ENCODE results near the gene CDHR1.

The CDHR1 gene

DNA sequence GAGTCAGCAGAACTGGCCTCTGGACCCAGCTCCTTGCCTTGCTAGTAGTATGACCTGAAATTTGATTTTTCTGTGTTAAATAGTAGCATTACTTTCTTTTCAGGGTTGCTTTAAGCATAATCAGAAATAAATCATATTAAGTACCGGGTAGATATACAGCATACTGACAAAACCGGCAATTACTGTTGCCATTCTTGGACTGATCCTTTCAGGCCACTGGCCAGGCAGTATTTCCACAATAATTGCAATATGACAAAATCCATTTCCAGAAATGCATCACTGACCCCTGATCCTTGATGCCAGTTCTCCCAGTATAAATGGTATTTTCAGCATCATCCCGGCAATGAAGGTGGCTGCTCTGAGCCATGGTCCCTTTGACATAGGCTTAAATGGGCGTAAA is 40.1 kb downstream of the CDHR1 start:
- DNase-seq: no peak

DNA sequence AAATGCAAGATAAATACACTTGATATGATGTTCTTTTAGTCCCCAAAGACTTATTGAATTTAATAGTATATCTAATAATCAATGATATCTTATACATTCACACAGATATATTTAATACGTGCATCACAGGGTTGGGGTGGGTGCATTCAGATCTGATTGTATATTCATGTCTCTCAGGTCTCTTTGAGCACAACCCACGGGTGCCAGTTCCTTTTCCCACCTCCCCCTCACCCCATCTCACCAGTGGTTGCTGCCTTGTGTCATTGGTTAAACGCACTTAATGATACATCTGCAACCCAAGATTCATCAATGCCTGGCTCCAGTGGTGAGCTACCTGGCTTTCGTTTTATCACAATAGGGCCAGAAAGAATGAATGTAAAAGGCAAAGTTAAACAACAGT is 40.8 kb downstream of the CDHR1 start:
- DNase-seq: no peak

DNA sequence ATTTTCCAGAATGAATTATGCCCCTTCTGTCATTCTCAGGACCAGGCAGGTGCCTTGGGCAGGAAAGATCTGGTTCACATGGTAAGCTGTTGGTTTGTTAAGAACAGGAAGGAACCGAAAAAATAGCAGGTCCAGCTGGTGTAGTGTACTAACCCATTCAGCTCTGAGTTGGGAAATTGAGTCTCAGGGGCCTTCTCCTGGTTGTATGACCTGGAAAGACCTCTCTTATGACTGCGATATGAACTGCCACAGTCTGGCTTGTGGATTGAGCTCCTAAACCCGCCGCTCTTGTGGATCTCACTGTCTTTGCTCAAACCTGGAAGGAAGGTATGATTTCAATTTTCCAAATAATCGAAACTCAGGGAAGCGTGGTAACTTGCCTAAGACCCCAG is 42.5 kb downstream of the CDHR1 start:
- no peak for DNase-seq

DNA sequence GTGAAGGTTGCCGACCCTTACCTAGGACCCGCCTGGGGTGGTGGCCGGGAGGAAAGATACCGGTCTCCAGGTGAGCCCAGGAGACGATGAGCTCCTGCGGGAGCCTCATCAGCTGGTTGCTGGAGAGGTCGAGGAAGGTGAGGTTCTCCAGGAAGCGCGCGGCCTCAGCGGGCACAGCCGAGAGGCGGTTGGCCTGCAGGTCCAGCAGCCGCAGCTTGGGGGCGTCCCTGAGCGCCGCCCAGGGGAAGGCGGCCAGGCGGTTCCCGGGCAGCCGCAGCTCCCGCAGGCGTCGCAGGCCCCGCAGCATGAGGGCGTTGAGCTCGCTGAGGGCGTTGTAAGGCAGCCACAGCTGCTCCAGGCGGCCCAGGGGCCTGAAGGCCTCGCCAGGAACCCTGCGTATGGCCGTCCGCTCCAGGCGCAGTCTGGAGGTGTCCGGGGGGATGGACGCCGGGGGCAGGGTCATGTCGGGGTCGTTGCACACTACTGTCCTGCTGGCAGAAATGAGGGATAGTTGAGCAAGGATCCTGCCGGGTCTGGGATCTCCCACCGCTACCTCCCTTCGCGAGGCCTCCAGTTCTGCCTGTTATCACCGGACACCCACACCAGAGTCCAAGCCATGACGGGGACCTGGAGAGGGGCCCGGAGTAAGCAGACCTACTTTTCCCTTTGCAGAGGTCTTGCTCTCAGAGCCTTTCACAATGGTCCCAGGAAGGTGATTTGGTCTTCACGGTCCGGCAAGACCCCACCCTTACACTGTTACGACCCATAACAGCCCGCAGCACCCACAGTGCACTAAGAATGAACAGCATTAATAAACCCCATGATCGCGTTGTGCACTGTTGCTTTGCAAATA is 43.1 kb downstream of the CDHR1 start:
- DNase-seq: peak in 1 of 2 experiments; percentile 19

DNA sequence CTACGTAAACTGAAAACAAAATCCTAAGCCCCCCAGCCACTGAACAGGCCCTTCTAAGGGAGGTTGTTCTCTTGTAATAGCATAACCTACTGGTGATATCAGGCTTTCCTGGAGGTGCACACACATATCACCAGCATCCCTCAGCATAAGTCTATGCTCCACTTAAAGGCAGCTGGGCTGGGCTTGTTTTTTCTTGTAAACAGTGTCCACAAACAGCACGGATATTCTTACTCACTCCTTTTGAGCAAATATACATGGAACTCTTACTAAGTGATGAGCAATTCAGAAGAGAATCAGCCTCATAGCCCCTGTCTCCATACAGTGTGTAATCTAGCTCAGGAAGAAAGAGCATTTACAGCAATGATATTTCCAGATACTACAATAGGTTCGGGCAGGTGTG is 44.6 kb downstream of the CDHR1 start:
- DNase-seq: no peak

DNA sequence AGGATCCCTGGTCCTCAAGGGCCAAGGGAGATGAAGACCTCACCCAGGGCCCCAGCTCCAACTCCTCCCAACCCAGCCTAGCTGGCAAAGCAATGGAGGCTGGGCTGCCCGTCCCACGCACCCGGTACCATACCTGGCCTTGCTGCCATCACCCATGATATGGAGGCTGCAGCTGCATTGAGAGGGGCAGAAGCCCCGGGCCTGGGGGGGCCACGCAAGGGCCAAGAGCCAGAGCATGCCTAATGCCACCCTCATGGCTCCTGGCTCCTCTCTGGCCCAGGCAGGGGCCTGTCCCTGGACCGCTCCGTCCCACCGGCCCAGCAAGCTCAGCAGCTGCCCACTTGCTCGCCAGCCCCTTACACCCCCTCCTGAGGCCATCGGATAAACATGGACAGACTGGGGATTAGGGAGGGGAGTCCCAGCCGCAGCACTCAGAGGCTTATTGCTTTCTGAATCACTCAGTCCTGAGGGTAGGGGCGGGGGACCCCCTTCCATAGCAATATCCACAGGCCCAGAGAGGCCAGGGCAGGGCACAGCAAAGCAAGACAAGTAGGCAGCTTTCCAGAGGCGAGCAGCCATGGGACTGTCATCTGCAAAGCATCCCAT is 47.0 kb downstream of the CDHR1 start, which contains the start of gene LRIT1:
Gene LRIT1 (minus strand): TSS at position 362 of the 606 bp plus-strand sequence. CDS start 107 bp downstream, at position 255.
- no peak for DNase-seq

DNA sequence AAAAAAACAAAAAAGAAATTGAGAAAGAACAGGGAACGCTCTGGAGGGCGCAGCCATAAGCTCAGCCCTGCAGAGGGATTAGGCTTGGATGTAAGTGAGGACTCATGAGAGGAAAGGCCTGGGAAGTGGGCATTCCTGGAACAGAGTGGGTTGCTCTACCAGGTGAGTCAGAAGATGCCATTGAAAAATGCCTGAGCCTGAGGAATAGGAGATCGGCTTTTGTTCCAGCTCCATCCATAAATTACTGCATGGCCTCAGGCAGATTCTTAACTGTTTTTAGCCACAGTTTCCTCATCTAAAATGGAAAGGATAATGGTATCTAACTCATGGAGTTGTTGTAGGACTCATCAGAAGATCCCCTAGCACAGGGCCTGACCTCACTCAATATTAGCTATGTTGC is 49.4 kb downstream of the CDHR1 start:
- no peak for DNase-seq

DNA sequence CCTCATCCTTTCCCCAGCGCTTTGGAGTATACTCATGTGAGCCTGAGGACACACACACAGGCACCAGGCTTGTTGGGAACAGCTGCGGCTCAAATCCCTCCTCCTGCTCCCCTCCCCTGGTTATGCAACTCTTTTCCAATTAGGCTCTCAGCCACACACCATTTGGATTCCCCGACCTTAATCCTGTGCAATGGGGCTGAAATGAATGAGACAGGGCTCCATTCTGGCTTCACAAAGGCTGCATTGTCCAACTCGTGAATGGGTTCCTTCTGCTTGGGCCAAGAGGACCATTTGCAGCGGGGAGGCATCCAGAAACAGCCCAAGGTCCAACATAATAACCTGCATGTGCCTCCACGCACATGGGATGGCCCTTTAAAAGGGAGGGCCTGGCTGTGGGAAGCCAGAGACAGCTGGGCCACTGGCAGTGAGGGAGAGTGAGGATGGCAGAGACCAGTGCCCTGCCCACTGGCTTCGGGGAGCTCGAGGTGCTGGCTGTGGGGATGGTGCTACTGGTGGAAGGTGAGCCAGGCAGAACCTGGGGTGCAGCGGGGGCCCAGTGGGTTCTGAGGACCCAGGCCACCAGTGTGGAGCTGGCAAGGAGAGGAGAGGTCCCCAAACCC is 50.4 kb downstream of the CDHR1 start, which contains the start of gene RGR:
Gene RGR (plus strand): TSS at position 403 of the 620 bp plus-strand sequence. CDS start 38 bp downstream, at position 441.
- DNase-seq: no peak

DNA sequence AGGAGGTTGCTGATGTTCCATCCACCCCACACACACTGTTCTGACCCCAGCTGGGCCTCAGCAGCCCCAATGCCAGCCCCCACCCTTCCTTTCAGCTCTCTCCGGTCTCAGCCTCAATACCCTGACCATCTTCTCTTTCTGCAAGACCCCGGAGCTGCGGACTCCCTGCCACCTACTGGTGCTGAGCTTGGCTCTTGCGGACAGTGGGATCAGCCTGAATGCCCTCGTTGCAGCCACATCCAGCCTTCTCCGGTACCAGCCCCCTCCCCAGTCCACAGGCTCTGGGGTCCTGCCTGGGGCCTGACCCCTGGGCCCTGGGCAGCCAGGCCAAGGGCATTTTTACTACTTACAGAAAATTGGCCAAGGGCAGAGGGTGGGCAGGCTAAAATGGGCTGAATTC is 53.2 kb downstream of the CDHR1 start:
- no peak for DNase-seq

DNA sequence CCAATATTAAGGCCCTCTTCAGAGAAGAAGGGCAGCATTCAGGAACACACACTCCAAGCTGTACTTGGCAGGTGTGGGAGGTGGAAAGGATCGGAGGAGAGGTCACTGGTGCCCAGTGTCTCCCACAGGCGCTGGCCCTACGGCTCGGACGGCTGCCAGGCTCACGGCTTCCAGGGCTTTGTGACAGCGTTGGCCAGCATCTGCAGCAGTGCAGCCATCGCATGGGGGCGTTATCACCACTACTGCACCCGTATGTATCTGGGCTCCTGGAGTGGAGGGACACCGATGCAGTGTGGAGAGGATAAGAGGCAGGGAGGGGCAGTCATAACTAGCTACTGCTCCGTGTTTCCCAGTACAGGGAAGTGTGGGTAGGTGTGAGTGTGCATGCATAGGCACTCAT is 54.5 kb downstream of the CDHR1 start:
- DNase-seq: no peak

DNA sequence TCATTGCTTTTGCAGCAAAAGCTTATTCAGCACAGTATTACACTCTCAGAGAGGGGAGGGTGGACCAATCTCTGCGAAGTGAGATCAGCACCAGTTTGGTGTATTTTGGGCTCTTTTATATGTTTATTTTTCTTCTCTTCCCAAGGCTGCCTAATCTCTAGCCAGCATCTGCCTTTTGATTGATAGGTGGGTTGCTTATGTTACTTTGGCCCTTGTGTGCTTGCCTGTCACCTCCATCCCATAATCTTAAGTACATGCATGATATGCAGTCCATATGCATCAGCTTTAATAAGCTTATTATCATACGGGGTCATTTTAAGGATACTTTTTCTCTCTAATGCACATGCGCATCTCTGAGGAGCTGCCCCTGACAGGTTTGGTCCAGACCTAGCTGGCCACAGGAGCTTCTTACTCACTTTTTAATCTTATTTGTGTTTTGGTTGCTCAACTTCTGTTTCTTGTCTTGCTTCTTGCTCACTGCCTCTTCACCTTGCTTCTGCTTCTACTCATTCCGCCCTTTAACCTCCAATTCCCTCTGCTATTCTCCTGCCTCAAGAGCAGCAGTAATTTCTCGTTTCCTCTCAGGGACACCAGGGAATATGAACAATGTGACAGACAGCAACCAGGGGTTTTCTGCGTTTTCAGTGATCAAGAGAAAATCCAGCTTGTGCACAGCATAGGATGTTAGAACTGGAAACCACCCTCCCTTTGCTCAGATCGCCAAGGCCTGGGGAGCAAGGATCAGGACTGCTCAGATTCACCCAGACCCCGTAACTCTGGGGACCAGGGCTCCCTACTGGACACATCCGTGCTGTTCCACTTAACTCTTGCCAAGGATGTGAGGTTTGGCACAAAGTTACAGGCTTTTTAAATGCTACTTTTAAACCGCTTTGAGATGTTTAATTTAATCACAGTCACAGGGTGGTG is 60.5 kb downstream of the CDHR1 start:
- DNase-seq: no peak

DNA sequence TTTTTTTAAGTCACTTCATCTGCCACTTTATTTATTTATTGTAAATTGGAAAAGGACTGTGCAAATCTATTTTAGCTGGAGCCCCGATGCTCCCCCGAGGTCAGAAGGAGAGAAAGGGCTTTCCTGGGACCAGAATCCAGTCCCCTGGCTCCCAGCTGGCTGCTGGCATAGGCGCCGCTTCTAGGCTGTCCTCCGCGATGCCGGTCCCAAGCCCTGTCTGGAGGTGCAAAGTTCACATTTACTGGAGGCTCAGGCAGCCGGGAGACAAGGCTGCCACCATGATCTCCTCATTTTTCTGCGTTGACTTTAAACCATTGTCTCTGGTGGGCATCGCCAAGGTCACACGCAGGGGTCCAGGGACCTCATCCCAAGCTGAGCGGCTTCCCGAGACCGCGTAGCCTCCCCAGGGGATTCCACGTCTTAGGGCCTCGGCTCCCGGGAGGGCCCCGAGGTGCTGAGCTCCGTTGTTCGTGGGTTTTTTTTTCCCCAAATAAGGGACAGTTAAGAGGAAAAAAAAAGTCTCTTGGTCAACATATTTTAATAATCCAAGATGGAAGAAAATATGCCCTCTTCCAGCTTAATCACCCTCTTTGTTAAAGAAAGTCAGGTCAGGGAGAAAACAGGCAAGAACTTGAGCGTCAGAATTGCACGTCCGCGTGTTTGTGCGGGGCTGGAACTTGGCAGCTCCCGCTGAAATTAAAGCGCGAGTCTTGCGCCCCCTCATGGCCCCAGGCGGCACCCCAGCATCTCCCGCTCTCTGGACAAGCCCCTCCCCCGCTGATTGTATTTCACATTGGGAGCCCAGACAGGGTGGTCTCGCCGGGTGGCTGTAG is 62.4 kb downstream of the CDHR1 start:
- peak; percentile 61 to 71 for DNase-seq

DNA sequence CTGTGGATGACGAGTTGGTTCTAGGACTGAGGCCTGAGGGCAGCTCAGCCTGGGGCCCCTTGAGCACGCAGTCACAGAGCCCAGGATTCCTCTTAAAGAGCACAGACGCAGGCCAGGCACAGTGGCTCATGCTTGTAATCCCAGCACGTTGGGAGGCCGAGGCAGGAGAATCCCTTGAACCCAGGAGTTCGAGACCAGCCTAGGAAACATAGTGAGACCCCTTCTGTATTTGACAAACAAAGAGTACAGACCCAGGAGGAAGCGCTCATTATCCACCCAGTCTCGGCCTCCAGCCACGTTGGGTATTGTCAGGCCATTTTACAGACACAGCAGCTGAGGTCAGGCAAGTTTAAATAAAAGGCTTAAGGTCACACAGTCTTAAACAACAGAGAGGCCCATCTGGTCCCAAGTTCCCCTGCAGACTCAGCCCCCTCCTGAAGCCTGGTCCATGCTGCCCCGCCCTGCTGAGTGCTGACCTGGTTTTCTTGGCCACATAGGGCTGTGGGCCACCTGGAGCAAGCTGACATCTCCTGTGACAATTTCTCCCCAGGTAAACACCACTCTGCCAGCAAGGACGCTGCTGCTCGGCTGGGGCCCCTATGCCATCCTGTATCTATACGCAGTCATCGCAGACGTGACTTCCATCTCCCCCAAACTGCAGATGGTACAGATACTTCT is 63.1 kb downstream of the CDHR1 start:
- DNase-seq: no peak

DNA sequence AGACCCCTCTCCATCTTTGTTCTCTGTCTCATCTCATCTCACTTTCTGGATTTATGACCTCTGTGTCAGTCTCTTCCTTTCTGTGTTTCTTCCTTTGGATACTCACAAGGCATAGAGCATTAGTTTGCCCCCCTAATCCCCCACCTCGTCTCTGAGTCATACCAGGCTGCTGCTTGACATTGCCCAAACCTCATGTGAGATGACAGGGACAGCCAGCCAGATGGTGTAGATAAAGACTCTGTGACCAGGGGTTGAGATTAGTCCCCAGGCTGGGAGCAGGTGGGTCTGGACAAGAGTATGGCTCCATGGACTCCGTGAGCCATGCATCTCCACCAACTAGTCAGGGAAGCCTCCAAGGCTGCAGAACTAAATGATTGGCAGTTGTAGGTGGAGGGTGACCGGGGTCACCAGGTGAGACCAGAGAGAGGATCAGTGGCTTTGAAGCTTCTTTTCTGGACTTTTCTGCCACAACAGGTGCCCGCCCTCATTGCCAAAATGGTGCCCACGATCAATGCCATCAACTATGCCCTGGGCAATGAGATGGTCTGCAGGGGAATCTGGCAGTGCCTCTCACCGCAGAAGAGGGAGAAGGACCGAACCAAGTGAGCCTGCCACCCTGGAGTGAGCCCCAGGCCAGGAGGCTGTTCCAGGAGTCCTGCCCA is 63.8 kb downstream of the CDHR1 start:
- no peak for DNase-seq

DNA sequence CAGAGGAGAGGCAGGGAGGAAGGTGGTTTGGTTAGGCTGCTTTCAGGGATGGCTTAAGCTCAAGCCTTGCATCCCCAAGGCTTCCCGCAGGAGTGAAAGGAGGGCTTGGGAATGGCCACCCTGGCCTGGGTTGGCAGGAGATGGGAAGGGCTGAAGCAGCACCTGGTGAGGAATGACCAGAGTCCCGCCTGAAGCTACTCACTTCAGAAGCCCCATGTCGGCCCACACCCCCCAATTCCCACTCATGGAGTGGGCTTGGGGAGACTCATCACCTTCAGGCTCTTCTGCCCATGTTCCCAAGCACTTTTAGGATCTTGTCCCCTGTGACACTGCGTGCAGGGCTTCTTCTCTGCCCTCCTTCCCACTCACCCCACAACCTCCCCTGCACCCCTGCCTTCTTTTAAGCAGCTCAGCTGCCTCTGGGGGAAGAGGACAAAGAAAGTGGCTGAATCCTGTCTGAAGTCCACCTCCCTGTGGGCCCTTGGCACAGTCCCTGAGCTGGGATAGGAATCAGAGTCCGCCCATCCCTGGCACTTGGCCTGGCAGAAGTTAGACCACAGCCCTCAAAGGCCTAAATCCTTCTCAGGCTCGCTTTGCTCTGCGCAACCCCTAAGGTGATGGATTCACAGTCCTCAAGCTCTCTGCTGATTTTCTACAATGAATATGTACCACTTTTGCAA is 67.0 kb downstream of the CDHR1 start:
- DNase-seq: no peak

DNA sequence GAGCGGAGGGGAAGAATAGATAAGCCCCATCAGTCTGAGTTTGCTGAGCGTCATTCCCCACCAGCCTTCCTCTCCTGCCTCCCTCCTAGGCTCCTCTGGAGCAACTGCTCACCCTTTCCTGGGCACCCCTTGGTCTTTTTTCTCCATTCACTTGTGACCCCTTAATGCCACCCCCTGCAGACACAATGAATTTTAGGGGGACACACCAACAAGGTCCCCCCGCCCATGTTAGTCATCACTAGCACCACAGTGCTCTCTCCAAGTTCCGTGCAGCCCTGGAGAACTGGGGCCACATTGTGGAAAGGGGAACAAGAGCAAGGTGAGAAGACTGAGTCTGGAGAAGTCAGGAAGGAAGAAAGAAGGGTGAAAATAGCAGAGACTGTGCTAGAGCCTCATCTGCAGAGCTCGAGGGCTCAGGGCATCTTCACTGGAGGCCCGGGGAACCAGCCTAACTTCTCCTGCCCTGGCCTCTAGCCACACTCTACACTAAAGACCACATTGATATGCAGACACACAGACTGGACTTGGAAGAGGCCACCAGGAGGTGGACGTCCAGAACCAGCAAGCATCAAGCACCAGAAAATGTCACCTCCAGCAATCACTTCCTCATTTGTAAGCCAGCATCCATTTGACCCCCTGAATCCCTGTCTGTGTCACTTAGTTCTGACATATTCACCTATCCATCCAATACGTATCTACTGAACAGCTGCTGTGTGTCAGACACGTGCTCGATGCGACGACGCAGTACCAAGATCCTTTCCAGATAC is 68.0 kb downstream of the CDHR1 start:
- no peak for DNase-seq

DNA sequence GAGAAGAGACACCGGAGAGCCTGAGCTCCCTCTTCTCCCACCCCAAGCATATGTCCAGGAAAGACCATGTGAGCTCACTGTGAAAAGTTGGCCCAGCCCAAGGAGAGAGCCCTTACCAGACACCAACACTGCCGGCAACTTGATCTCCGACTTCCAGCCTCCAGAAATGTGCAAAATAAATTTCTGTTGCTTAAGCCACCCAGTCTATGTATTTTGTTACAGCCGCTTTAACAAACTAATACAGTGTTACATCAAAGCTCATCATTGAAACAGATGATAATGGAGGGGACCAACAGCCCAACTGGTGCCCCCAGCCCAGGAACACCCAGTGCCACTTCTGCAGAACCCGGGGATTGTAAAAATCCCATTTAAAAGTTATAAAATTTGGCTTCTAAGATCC is 69.4 kb downstream of the CDHR1 start:
- DNase-seq: no peak

DNA sequence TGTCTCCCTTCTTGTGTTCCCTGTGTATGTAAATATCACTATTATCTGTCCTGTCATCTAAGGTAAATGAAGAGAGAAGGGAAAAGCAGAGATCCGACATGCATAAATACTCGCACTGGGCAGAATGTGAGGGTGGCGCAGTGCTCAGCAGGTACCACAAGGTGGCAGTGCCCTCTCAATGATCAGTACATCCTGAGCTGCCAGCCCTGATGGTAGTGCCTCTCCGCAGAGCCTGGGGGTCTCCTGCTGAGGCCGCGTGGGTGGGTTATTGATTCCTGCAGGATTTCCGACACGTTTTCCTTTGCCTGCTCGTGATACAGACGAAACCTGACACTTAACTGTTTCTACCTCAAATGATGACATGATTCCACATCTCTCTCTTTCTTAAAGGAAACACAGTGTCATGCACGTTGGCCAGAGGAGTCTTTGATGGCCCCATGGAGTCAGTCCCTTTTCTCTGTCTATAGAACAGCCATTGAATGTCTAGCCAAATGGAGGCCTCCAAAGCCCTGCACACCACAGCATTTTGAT is 70.3 kb downstream of the CDHR1 start:
- peak; percentile 76 to 83 for DNase-seq

DNA sequence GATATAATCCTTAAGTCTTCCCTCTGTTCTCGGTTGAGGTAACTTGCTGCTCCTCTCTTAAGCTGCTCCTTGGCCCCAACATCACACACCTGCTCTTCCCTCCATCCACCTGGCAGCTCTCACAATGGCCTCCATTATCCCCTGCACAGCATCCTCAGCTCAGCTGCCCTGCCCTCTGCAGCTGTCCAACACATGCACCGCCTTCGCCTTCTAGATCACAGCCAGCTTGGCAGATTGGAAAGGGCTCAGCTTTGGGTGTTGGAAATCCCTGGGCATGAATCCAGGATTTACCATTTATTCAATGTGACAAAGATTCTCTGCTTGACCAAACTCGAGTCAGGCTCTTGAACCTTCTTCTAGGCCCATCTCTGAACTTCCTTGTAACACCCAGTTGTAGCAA is 71.1 kb downstream of the CDHR1 start:
- no peak for DNase-seq

Measured in activated CD4-positive, alpha-beta T cell treated with anti-CD3 and anti-CD28 coated beads, Interleukin-2, amount 50 U/mL, for 48 hours (primary cell).